ENCODE results near the gene ZFP36L2.

ZFP36L2 gene

DNA sequence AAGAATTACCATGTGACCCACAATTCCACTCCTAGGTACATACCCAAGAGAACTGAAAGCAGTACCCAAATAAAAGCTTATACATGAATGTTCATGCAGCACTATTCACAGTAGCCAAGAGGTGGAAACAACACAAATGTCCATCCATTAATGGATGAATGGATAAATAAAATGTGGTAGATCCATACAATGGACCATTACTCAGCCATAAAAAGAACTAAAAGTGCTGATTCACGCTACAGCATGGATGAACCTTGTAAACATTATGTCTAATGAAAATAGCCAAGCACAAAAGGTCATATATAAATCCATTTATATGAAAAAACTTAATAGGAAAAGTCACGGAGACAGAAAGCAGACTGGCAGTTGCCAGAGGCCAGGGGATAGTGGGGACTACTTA lies 23.6 kb upstream of the ZFP36L2 start:
- TF ChIP-seq FOXP2 (optimal IDR thresholded peaks at IDR 0.05; ENCODE audit: borderline replicate concordance, extremely low read depth, extremely low read length, insufficient read depth) = no peak
- no peak for TF ChIP-seq REST (IDR thresholded peaks at IDR 0.05; ENCODE audit: insufficient read depth in 1 of 2, low read depth in 2 of 2, low read length in 2 of 2)
- TF ChIP-seq SIN3A (IDR thresholded peaks at IDR 0.05; ENCODE audit: borderline replicate concordance, insufficient read depth, low read length) = no peak
- no peak for TF ChIP-seq TAF1 (IDR thresholded peaks at IDR 0.05; ENCODE audit: borderline replicate concordance, insufficient read depth, low read length)
- no peak for TF ChIP-seq POLR2AphosphoS5 (IDR thresholded peaks at IDR 0.05; ENCODE audit: low read depth, low read length)

DNA sequence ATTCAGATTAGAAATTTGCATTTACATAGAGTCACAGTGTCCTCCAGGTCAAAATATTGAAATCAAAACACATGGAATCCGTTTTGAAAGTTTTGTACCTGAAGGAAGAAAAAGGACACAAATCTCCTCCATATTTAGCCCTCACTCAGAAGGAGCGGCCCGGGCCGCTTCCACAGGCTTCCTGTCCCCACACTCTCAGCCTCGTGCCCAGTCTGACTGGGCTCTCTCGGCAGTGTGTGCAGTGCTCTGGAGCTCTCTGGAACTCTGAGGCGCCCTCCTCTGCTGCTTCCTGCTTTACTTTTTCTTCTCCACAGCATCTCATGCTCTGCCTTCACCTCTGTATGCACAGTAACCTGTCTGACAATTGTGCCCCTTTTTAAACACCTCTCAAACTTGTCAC lies 22.2 kb upstream of the ZFP36L2 start:
- no peak for TF ChIP-seq FOXP2 (optimal IDR thresholded peaks at IDR 0.05; ENCODE audit: borderline replicate concordance, extremely low read depth, extremely low read length, insufficient read depth)
- no peak for TF ChIP-seq POLR2AphosphoS5 (IDR thresholded peaks at IDR 0.05; ENCODE audit: low read depth, low read length)
- TF ChIP-seq REST (IDR thresholded peaks at IDR 0.05; ENCODE audit: insufficient read depth in 1 of 2, low read depth in 2 of 2, low read length in 2 of 2) = no peak
- no peak for TF ChIP-seq SIN3A (IDR thresholded peaks at IDR 0.05; ENCODE audit: borderline replicate concordance, insufficient read depth, low read length)
- no peak for TF ChIP-seq TAF1 (IDR thresholded peaks at IDR 0.05; ENCODE audit: borderline replicate concordance, insufficient read depth, low read length)

DNA sequence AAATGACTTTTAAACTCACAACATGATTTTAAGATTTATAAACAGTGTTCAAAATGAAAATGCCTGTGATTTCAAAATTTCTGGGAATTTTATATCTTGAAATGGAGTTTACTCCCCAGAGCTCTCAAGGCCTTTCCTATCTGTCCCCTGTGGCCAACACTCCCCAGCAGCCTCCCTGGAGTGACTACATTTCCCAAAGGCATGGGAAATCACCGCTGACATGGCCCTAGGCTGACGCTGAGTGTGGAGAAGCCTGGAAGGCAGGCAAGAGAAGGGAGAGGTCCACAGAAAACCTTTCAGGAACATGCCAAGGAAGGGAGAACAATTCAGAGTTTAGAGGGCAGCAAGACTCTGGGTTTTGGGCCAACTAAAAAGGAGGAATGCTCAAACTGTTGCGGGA lies 20.2 kb upstream of the ZFP36L2 start:
- no peak for TF ChIP-seq TAF1 (IDR thresholded peaks at IDR 0.05; ENCODE audit: borderline replicate concordance, insufficient read depth, low read length)
- no peak for TF ChIP-seq FOXP2 (optimal IDR thresholded peaks at IDR 0.05; ENCODE audit: borderline replicate concordance, extremely low read depth, extremely low read length, insufficient read depth)
- TF ChIP-seq REST (IDR thresholded peaks at IDR 0.05; ENCODE audit: insufficient read depth in 1 of 2, low read depth in 2 of 2, low read length in 2 of 2) = no peak
- no peak for TF ChIP-seq SIN3A (IDR thresholded peaks at IDR 0.05; ENCODE audit: borderline replicate concordance, insufficient read depth, low read length)

DNA sequence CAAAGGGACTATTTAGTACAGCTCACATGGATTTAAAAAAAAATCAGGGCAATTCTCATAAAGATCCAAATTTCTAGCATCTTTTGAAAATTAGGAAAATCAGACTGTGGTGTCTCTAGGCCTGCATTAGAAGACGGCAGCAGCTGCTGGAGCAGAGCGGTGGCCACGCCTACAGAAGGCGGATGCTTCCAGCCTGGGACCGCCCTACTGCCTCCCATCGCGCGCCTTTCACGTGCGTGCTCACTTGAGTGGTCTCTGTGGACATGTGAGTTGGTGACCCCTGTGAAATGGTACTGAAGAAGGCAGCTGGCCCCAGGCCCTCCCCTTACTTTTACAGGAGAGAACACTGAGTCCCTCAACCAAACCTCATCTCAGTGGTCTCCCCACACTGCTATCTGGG lies 15.2 kb upstream of the ZFP36L2 start:
- TF ChIP-seq POLR2AphosphoS5 (IDR thresholded peaks at IDR 0.05; ENCODE audit: low read depth, low read length) = no peak
- no peak for TF ChIP-seq FOXP2 (optimal IDR thresholded peaks at IDR 0.05; ENCODE audit: borderline replicate concordance, extremely low read depth, extremely low read length, insufficient read depth)
- TF ChIP-seq SIN3A (IDR thresholded peaks at IDR 0.05; ENCODE audit: borderline replicate concordance, insufficient read depth, low read length) = no peak
- no peak for TF ChIP-seq REST (IDR thresholded peaks at IDR 0.05; ENCODE audit: insufficient read depth in 1 of 2, low read depth in 2 of 2, low read length in 2 of 2)
- no peak for TF ChIP-seq TAF1 (IDR thresholded peaks at IDR 0.05; ENCODE audit: borderline replicate concordance, insufficient read depth, low read length)

DNA sequence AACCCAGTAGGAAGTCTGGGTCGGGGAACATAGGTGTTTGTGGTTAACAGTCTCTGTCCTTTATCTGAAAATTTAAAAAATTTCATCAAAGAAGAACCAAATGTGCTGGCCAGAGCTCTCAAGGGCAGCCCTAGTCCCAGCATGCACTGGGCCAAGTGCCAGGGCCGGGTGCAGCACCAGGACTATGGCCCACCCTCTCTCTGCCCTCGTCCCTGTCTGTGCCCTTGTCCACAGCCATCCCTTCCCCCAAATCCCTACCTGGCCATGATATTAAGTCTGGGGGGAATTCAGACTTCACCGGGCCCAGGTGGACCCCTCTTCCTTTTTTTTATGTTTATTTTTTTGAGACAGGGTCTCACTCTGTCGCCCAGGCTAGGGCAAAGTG lies 14.4 kb upstream of the ZFP36L2 start:
- TF ChIP-seq REST (IDR thresholded peaks at IDR 0.05; ENCODE audit: insufficient read depth in 1 of 2, low read depth in 2 of 2, low read length in 2 of 2) = no peak
- no peak for TF ChIP-seq FOXP2 (optimal IDR thresholded peaks at IDR 0.05; ENCODE audit: borderline replicate concordance, extremely low read depth, extremely low read length, insufficient read depth)
- no peak for TF ChIP-seq TAF1 (IDR thresholded peaks at IDR 0.05; ENCODE audit: borderline replicate concordance, insufficient read depth, low read length)
- TF ChIP-seq POLR2AphosphoS5 (IDR thresholded peaks at IDR 0.05; ENCODE audit: low read depth, low read length) = no peak
- TF ChIP-seq SIN3A (IDR thresholded peaks at IDR 0.05; ENCODE audit: borderline replicate concordance, insufficient read depth, low read length) = no peak

All from PFSK-1 (cell line).